ENCODE results near the gene CABP4.

CABP4 gene

DNA sequence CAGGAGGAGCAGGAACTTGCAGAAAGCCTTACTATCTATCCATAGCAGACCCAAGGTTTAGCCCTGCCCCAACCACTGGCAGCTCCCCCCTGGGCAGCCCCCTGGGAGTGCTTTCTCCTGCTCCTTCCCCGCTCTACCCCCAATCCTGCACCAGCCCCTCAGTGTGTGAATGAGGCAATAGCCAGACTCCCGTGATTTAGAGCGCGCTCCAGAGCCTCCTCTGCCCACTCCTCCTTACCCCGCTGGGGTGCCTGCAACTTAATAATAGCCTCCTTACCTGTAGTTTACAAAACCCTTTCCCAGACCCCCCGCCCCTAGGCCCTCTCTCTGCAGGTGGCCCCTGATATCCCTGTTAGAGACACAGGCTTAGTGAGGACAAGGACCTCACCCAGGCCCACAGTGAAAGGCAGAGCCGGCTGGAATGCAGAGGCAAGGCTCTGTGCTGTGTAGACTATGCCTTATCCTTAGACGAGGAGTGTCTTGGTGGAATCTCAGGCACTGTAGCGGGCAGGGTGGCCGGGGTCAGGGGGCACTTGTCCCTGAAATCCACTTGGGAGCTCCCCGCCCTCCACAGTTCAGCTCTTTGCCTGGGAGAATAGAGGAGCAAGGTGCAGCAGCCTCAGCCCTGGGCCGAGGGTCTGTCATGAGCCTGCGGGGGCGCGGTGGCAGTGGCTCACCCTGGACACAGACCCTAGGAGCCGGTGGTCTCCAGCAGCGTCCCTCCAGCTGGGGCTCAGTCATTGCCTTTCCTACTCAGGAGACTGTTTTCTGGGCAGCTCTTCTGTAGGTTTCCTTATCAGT is 44.0 kb upstream of the CABP4 start:
- Histone ChIP-seq H3K27ac (ENCODE audit: low read depth, low read length) (no peak overlapping the region), H3K27me3 (ENCODE audit: insufficient read depth, low read length) (peaks cover 22% of the 10 kb centered on the region), H3K79me2 (ENCODE audit: control insufficient read depth, insufficient read depth, low read length, unreplicated experiment) (no peaks in the 10 kb centered on the region), H2AFZ (ENCODE audit: low read length, unreplicated experiment) (no peak overlapping the region), H3K36me3 (ENCODE audit: insufficient read depth, low read length) (no peaks in the 10 kb centered on the region), H3K4me3 (ENCODE audit: low read depth, low read length) (no peak overlapping the region), H3K4me1 (ENCODE audit: control insufficient read depth, insufficient read depth, low read length, unreplicated experiment) (no peaks in the 10 kb centered on the region)

DNA sequence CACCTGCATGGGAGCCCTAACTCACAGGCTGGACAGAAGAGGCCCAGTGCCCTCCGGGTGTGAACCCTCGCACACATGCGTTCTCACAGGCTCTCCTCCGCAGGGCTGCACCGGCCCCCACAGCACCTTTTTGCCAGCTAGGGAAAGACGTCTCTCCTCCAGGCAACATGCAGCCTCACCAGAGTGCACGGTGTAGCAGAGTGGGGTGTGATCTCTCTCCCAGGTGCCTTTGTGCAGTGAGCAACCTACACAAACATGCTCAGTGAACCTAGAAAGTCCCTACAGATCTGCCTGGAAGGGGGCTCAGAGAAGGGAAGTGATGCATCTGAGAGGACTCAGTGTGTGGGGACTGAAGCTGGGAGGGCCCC is 43.4 kb upstream of the CABP4 start:
- Histone ChIP-seq H3K27me3 (ENCODE audit: insufficient read depth, low read length) (peaks cover 22% of the 10 kb centered on the region), H3K4me1 (ENCODE audit: control insufficient read depth, insufficient read depth, low read length, unreplicated experiment) (no peaks in the 10 kb centered on the region)

DNA sequence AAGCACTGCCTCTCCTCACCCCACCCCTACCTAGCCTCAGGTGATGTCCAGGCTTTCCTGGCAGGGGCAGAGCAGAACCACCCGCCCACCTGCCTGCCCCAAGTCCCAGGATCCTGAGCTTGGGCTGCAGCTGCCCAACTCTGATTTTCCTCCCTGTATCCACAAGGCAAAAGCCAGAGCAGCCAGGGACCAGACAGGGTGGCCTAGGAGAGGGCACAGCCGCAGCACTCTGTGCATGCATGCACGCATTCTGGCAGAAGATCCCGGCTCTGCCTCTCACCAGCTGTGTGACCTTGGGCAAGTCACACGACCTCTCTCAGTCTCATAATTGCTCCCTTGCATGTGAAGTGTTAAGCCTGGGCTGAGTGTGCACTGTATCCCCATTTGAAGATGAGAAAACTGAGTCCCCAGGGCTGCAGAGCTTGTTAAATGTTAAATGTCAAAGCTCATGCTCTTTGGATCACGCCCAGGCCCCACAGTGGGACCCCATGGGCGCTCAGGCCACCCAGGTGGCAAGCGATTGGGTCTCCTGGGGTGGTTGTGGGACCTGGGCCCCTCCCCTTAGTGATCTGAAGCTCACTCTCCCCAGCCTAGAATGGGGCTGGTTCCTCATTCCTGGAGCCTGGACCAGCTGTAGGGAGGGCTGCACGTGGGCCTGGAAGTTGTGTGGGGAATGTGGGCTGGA is 42.5 kb upstream of the CABP4 start:
- H2AFZ ChIP-seq (ENCODE audit: low read length, unreplicated experiment): no peak overlapping the region
- H3K79me2 ChIP-seq (ENCODE audit: control insufficient read depth, insufficient read depth, low read length, unreplicated experiment): no peaks in the 10 kb centered on the region
- H3K36me3 ChIP-seq (ENCODE audit: insufficient read depth, low read length): no peaks in the 10 kb centered on the region
- H3K27ac ChIP-seq (ENCODE audit: low read depth, low read length): no peak overlapping the region
- no peaks in the 10 kb centered on the region for H3K4me1 ChIP-seq (ENCODE audit: control insufficient read depth, insufficient read depth, low read length, unreplicated experiment)
- peaks cover 22% of the 10 kb centered on the region for H3K27me3 ChIP-seq (ENCODE audit: insufficient read depth, low read length)
- no peak overlapping the region for H3K4me3 ChIP-seq (ENCODE audit: low read depth, low read length)

More for the DNA sequence above, 43.4 kb upstream of the CABP4 start:
- no peaks in the 10 kb centered on the region for H3K79me2 ChIP-seq (ENCODE audit: control insufficient read depth, insufficient read depth, low read length, unreplicated experiment)
- H3K36me3 ChIP-seq (ENCODE audit: insufficient read depth, low read length): no peaks in the 10 kb centered on the region
- no peak overlapping the region for H3K27ac ChIP-seq (ENCODE audit: low read depth, low read length)
- no peak overlapping the region for H3K4me3 ChIP-seq (ENCODE audit: low read depth, low read length)
- H2AFZ ChIP-seq (ENCODE audit: low read length, unreplicated experiment): no peak overlapping the region

DNA sequence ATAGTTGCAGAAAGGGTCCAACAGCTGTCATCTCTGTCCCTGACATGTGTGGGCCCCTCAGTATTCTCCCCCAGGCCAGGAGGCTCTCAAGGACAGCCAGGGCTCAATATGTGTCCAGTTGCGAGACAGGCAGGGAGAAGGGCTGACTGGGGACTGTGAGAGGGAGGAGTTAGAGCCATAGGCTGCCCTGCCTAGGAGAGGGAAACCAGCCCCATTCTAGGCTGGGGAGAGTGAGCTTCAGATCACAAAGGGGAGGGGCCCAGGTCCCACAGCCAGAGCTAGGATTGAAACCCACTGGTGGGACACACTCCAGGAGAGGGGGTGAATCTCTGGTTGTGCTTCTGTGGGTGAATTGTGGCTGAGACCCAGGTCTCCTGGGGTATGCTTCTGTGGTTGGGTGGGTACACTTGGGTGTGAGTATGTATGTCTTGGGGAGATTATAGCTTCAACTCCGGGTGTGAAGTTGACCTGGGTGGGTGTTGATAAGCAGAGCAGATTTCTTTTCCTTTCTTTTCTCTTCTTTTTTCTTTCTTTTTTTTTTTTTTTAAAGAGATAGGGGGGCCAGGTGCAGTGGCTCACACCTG is 41.8 kb upstream of the CABP4 start:
- H3K27ac ChIP-seq (ENCODE audit: low read depth, low read length): no peak overlapping the region
- no peaks in the 10 kb centered on the region for H3K79me2 ChIP-seq (ENCODE audit: control insufficient read depth, insufficient read depth, low read length, unreplicated experiment)
- no peaks in the 10 kb centered on the region for H3K36me3 ChIP-seq (ENCODE audit: insufficient read depth, low read length)
- no peak overlapping the region for H2AFZ ChIP-seq (ENCODE audit: low read length, unreplicated experiment)
- H3K4me3 ChIP-seq (ENCODE audit: low read depth, low read length): no peak overlapping the region
- no peaks in the 10 kb centered on the region for H3K4me1 ChIP-seq (ENCODE audit: control insufficient read depth, insufficient read depth, low read length, unreplicated experiment)
- peaks cover 22% of the 10 kb centered on the region for H3K27me3 ChIP-seq (ENCODE audit: insufficient read depth, low read length)

DNA sequence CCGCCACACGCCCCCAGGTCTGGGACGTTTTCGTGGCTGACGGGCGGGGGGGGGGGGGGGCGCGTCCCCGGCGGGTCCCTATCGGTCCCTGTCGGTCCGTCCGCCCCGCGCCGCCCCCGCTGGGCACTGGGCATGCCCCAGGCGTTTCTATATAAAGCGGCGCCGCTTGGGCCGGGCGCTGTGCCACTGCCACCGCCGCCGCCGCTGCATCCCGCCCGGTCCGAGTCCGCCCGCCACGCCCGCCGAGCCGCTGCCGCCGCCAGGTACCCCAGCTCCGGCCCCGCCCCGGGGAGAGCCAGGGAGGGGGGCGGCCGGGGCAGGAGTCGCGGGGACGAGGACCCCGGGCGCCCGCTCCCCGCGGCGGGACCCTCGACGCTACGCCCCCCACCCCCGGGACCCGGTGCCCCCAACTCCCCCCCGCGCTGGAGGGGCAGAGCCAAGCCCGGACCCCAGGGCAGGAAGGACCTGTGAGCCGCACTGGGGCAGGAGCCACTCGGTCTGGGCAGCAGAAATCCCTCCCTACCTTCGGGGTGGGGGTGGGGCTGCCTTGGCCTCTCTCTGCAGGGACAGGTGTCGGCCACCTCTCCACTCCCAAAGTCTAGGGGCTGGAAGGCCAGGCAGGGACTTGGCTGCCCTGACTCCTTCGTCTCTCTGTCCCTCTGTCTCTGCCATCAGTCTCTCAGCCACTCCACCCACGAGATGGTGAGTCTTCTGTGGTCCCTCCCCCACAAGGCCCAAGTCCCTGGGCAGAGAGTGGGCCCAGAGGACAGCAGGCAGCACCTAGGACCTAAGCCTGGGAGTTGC is 39.5 kb upstream of the CABP4 start, which contains the start of gene CARNS1:
TSS of gene CARNS1 (plus strand) at position 178 of the 804 bp plus-strand sequence. CDS start at position 700, 522 bp downstream.
- Histone ChIP-seq H3K4me3 (ENCODE audit: low read depth, low read length) (peak within 1 kb of the TSS; percentile 73), H2AFZ (ENCODE audit: low read length, unreplicated experiment) (no peak within 1 kb of the TSS)

DNA sequence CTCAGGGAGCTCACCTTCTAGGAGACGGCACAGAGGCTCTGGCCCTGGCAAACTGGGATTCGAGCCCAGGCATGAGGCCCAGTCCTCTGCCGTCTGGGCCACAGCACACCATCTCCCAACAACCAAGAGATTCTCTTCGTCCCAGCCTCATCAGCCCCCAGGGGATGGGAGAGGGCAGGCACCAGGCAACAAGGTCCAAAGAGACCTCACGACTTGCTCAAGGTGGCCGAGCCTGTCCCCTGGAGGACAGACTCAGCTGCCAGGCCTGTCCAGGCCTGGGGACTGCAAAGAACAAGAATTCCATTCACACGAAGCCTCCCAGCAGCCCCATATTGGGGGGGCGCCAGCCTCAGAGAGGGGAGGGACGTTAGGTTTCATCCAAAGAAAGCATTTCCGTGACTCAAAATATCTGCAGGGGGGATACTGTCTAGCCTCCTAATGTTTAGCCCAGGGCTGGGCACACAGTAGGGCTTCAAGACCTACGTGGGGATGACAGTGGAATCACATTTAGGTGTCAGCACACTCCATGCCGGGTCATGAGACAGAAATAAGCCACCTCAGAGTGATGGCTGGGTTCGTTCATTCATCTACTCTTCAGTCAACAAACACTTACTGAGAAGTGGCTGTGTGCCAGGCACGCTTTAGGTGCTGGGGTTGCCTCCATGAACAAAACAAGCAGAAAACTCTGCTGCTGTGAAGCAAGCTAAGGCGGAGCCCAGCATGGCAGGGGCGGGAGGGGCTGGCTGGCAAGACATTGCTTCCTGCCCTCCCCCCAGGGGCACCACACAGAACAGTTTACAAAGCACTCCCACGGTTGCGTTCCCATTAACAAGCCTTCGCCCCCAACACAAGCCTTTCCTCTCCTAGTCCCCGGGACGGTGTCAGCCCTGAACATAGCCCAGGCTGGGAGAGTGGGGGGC is 38.5 kb upstream of the CABP4 start:
- H3K27me3 ChIP-seq (ENCODE audit: insufficient read depth, low read length): peaks cover under 1% of the 10 kb centered on the region; the same call in 1 of the 2 replicates
- H3K27ac ChIP-seq (ENCODE audit: low read depth, low read length): no peak overlapping the region
- no peak overlapping the region for H3K4me3 ChIP-seq (ENCODE audit: low read depth, low read length)
- H3K4me1 ChIP-seq (ENCODE audit: control insufficient read depth, insufficient read depth, low read length, unreplicated experiment): peaks cover 7% of the 10 kb centered on the region
- no peaks in the 10 kb centered on the region for H3K79me2 ChIP-seq (ENCODE audit: control insufficient read depth, insufficient read depth, low read length, unreplicated experiment)
- no peak overlapping the region for H2AFZ ChIP-seq (ENCODE audit: low read length, unreplicated experiment)
- H3K36me3 ChIP-seq (ENCODE audit: insufficient read depth, low read length): no peaks in the 10 kb centered on the region

More for the DNA sequence above, 39.5 kb upstream of the CABP4 start, which contains the start of gene CARNS1:
- peaks cover 9% of the 10 kb centered on the region for H3K27me3 ChIP-seq (ENCODE audit: insufficient read depth, low read length)
- peaks cover 7% of the 10 kb centered on the region for H3K4me1 ChIP-seq (ENCODE audit: control insufficient read depth, insufficient read depth, low read length, unreplicated experiment)
- no peaks in the 10 kb centered on the region for H3K79me2 ChIP-seq (ENCODE audit: control insufficient read depth, insufficient read depth, low read length, unreplicated experiment)
- no peak within 1 kb of the TSS for H3K27ac ChIP-seq (ENCODE audit: low read depth, low read length)
- H3K36me3 ChIP-seq (ENCODE audit: insufficient read depth, low read length): no peaks in the 10 kb centered on the region

DNA sequence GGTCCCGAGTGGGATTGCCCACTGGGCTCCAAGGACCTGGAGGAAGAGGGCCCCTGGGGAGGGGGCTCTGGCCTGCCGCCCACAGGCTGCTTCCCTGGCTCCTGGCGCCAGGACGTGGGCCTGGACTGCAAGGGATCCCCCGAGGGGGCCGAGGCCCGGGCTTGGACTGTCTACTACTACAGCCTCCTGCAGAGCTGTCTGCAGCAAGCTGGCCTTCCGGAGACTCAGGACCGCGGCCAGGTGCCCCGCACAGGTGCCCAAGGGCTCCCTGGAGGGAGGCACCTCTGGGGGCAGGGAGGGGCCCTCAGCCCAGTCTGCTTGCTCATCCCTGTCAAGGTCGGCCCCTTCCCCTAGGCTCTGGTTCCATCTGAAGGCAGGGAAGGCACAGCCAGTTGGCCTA is 37.7 kb upstream of the CABP4 start:
- H3K36me3 ChIP-seq (ENCODE audit: insufficient read depth, low read length): no peaks in the 10 kb centered on the region
- H3K27ac ChIP-seq (ENCODE audit: low read depth, low read length): no peak overlapping the region
- H3K79me2 ChIP-seq (ENCODE audit: control insufficient read depth, insufficient read depth, low read length, unreplicated experiment): no peaks in the 10 kb centered on the region
- no peak overlapping the region for H3K4me3 ChIP-seq (ENCODE audit: low read depth, low read length)
- H2AFZ ChIP-seq (ENCODE audit: low read length, unreplicated experiment): no peak overlapping the region
- peaks cover 7% of the 10 kb centered on the region for H3K4me1 ChIP-seq (ENCODE audit: control insufficient read depth, insufficient read depth, low read length, unreplicated experiment)
- H3K27me3 ChIP-seq (ENCODE audit: insufficient read depth, low read length): no peaks in the 10 kb centered on the region; the same call in 1 of the 2 replicates

DNA sequence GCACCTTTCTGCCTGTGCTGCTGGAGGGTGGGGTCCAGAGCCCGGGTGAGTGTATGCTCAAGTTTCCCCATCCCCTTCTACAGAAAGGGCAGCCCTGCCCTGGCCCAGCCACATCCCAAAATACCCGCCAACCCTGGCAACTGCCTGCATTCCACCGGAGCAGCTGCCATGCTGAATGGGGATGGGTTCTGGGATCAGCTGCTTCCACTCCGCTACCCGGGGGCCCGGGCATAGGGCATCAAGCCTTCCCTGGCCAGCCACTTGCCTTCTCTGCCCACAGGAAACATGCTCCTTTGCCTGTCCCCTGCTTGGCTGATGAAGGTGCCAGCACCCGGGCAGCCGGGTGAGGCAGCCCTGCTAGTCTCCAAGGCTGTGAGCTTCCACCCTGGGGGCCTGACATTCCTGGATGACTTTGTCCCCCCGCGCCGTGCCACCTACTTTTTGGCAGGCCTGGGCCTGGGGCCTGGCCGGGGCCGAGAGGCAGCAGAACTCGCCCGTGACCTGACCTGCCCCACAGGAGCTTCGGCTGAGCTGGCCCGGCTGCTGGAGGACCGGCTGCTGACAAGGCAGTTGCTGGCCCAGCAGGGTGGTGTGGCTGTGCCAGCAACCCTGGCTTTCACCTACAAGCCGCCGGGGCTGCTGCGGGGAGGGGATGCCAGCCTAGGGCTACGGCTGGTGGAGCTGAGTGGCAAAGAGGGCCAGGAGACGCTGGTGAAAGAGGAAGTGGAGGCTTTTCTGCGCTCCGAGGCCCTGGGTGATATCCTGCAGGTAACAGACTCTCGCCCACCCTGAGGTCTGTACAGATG is 36.5 kb upstream of the CABP4 start:
- H2AFZ ChIP-seq (ENCODE audit: low read length, unreplicated experiment): no peak overlapping the region
- no peak overlapping the region for H3K4me3 ChIP-seq (ENCODE audit: low read depth, low read length)
- no peaks in the 10 kb centered on the region for H3K36me3 ChIP-seq (ENCODE audit: insufficient read depth, low read length)
- H3K27ac ChIP-seq (ENCODE audit: low read depth, low read length): no peak overlapping the region
- peaks cover 7% of the 10 kb centered on the region for H3K4me1 ChIP-seq (ENCODE audit: control insufficient read depth, insufficient read depth, low read length, unreplicated experiment)
- no peaks in the 10 kb centered on the region; the same call in 1 of the 2 replicates for H3K27me3 ChIP-seq (ENCODE audit: insufficient read depth, low read length)
- H3K79me2 ChIP-seq (ENCODE audit: control insufficient read depth, insufficient read depth, low read length, unreplicated experiment): no peaks in the 10 kb centered on the region

DNA sequence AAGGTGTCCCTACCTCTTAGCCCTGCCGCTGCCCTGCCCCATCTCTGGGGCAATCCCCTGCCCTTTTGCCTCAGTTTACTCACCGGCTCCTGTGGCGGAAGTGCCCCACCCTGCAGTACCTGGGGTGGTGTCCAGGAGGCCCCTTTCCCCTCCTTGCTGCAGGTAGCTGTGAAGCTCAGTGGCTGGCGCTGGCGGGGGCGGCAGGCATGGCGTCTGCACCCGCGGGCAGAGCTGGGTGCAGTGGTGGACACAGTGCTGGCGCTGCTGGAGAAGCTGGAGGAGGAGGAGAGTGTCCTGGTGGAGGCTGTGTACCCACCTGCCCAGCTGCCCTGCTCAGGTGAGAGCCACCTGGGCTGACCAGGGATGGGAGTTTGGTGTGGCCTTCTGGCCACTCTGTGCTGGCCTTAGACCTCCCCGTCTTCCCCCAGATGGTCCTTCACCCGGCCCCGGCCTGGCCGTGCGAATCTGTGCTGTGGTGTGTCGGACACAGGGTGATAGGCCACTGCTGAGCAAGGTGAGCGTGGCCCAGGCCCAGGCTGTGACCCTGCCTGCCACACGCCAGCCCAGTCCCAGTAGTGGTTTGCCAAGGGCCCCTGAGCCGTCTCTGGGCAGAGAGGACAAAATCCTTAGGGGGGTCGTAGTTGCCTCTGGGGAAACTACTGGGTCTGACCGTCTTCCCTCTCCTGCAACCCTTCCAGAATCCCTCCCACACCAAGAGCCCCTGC is 35.7 kb upstream of the CABP4 start:
- Histone ChIP-seq H3K4me3 (ENCODE audit: low read depth, low read length) (no peak overlapping the region), H3K4me1 (ENCODE audit: control insufficient read depth, insufficient read depth, low read length, unreplicated experiment) (peaks cover 7% of the 10 kb centered on the region), H3K27me3 (ENCODE audit: insufficient read depth, low read length) (no peaks in the 10 kb centered on the region; the same call in 1 of the 2 replicates)

More for the DNA sequence above, 35.7 kb upstream of the CABP4 start:
- H2AFZ ChIP-seq (ENCODE audit: low read length, unreplicated experiment): no peak overlapping the region
- H3K27ac ChIP-seq (ENCODE audit: low read depth, low read length): no peak overlapping the region
- no peaks in the 10 kb centered on the region for H3K79me2 ChIP-seq (ENCODE audit: control insufficient read depth, insufficient read depth, low read length, unreplicated experiment)
- H3K36me3 ChIP-seq (ENCODE audit: insufficient read depth, low read length): no peaks in the 10 kb centered on the region

Data from ACC112 (cell line).